HepG2 (cell line): ENCODE results near the gene ASB4.

Experiments used
- GABPA ChIP-seq, 2 experiments: IDR thresholded peaks; 2 replicates each; pipeline ENCODE4 v1.6.1; 2011 to 2016; ENCODE audit warnings: low read depth in 2 of 2, low read length in 1 of 2, missing biosample characterization in 1 of 2, missing genetic modification characterization in 1 of 2
- KDM4B ChIP-seq: sonication (generic); formaldehyde crosslinking; IDR thresholded peaks from 2 replicates; pipeline ENCODE4 v1.4.0; 2020; ENCODE audit warnings: missing genetic modification reagents
- MYC ChIP-seq: sonication (generic); formaldehyde crosslinking; IDR thresholded peaks from 2 replicates; pipeline ENCODE4 v1.9.0; 2021; ENCODE audit warnings: missing genetic modification reagents, borderline replicate concordance
- NR2C2 ChIP-seq: sonication (generic); formaldehyde crosslinking; IDR thresholded peaks from 2 replicates; pipeline ENCODE4 v1.4.0; 2020; ENCODE audit warnings: missing genetic modification reagents, mild to moderate bottlenecking, moderate library complexity, borderline replicate concordance
- POLR2AphosphoS5 ChIP-seq: IDR thresholded peaks from 2 replicates; pipeline ENCODE4 v1.6.1; 2012; ENCODE audit warnings: low read depth, low read length
- YY1 ChIP-seq: IDR thresholded peaks from 2 replicates; pipeline ENCODE4 v1.6.1; 2011; ENCODE audit warnings: low read length, low read depth, moderate library complexity, mild to moderate bottlenecking; ENCODE audit not compliant: insufficient read depth, insufficient replicate concordance
- ZNF207 ChIP-seq: fragments of 450-650 bp; IDR thresholded peaks from 2 replicates; pipeline ENCODE4 v1.6.1; 2016; ENCODE audit warnings: antibody characterized with exemption, borderline replicate concordance
- ZNF766 ChIP-seq: sonication (generic); formaldehyde crosslinking; IDR thresholded peaks from 2 replicates; pipeline ENCODE4 v1.5.0; 2020; ENCODE audit warnings: missing genetic modification reagents, borderline replicate concordance
- TF ChIP-seq, protein P1 (sequence below): sonication (generic); formaldehyde crosslinking; IDR thresholded peaks from 2 replicates; pipeline ENCODE4 v1.4.0; 2020; ENCODE audit warnings: missing genetic modification reagents, low read depth, mild to moderate bottlenecking, borderline replicate concordance

DNA sequence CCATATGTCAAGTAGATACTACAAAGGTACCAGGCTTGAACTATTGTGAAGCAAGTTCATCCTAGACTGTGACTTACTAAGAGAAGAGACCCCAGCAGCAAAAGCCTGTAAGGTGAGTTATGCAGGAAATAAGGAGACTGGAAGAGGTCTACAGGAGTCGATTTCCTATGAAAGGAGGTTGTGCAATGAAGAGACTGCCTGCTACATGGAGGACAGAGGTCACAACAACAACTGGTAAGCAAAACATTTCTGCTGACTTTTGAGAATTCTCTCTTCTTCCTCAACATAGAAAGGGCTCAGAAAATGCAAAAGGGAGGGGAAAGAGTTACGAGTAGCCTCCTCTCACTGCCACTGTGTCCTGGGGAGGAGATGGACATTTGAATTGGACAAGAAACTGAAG, 68.2 kb downstream of the ASB4 start:
- TF ChIP-seq POLR2AphosphoS5 (no peak), NR2C2 (CRISPR knock-in tag) (no peak), KDM4B (no peak), YY1 (no peak), GABPA (IDR thresholded peaks at IDR 0.05; ENCODE audit: low read depth, low read length) (no peak), GABPA (CRISPR knock-in tag; IDR thresholded peaks at IDR 0.05; ENCODE audit: low read depth) (no peak), MYC (CRISPR knock-in tag) (no peak), ZNF207 (no peak), ZNF766 (CRISPR knock-in tag) (no peak)
- TF ChIP-seq, protein P1, sequence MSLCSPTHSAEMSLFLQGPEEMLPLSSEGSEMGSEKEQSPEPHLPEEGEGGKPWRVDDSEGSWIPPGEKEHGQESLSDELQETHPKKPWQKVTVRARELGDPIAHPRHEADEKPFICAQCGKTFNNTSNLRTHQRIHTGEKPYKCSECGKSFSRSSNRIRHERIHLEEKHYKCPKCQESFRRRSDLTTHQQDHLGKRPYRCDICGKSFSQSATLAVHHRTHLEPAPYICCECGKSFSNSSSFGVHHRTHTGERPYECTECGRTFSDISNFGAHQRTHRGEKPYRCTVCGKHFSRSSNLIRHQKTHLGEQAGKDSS (CRISPR knock-in tag): no peak
